ENCODE measurements around the gene ARNT2. TPM values are rescaled to one million over a fixed set of nuclear protein-coding genes. Genes with fewer than 3 reads are reported as not detected.

The ARNT2 gene
- total RNA-seq, 1 experiment from 2014 or later: 3.1 TPM

DNA sequence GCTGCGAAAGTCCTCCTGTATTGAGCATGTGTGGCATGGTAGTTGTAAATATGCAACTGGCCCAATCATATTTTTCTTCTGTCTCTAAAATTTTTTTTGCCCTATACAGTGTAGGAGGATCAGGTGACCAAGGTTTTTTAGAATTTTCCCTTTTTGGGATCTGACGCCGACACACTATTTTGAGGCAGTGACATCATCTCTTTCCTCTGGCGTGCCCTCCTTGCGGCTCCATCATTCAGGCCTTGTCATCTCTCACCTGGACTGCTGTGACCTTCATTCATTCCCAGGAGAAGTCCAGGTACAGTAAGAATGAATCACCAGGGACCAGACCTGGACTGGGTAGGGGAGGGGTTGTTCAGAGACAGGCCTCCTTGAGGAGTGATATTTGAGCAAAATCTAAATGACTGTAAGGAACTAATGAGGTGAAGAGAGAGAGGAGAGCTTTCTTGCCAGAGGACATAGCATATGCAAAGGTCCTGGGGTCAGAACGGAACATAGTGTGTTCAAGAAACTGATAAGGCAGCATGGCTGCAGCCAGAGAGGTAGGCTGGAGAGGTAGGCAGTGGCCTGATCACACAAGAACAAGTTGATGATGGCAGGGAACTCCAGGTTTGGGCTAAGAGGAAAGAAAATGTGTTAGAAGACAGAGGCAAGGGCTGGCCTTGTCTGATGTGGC, 38.7 kb downstream of the ARNT2 start:
- DNase-seq (ENCODE audit: low read depth): no peak

- no peak for DNase-seq (ENCODE audit: low read depth)
Observed at GRCh38 chr15:80444680-80445251, 40.6 kb downstream of the ARNT2 start.

GRCh38 chr15:80445300-80446041, 41.3 kb downstream of the ARNT2 start:
- no peak for DNase-seq (ENCODE audit: low read depth)

- DNase-seq (ENCODE audit: low read depth): no peak
Observed at GRCh38 chr15:80447077-80447476, 42.9 kb downstream of the ARNT2 start.

DNA sequence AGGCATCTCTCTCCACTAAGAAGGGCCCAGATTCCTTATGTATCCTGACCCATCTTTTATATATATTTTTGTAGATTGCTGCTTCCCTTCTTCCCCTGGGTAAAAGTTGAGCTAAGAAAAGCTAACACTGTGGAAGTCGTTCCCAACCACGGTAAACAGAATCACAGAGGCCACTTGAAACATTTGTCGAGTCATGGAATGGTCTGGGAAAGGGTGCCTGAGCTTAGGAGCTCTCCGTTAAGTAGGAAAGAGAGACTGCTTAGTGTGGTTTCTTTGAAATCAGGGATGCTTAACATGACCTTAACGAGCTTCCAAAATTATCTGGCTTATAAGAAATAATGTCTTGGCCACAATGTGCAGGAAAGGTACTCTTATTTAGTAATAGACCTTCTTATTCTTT, 45.6 kb downstream of the ARNT2 start:
- DNase-seq (ENCODE audit: low read depth): no peak

DNA sequence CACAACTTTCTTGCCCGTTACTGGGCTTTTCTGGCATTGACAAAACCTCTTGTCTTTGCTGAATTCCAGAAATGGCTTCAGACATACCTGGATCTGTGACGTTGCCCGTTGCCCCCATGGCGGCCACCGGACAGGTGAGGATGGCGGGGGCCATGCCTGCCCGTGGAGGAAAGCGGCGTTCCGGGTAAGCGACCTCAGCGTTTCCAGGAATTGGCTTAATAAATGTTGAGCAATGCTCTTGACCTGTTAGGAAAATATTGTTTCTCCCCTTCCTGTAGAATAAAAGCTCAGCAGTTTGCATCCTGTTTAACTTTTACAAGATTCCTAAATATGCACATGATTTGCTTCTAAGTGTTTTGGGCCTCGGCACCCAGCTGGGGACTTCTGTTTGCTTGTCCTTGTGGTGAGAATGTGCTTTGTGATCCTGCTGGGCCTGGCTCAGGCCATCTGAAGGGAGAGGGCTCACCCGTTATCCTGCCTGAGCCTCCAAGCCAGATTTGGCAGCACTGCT, 46.7 kb downstream of the ARNT2 start:
- DNase-seq (ENCODE audit: low read depth): no peak

DNA sequence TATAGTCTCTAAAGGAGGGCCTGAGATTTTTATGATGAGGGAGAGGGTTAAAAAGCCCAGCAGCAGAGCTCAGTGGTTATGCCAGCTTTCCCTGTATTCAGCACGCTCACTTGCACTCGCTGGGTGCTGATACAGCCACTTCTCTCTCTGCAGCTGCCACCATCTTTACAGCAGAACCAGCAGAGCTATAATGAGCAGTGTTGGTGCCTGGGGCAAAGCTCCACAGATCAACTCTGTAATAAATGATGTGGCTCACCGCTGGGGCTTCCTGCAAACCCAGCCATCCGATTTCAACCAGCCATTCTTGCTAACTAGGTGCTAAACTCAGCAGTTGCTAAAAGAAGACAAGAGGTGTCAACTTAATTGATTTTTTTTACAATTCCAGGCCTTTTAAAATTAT, 48.0 kb downstream of the ARNT2 start:
- DNase-seq (ENCODE audit: low read depth): no peak

GRCh38 chr15:80455051-80455648, 51.0 kb downstream of the ARNT2 start:
- DNase-seq (ENCODE audit: low read depth): peak; percentile 30

DNA sequence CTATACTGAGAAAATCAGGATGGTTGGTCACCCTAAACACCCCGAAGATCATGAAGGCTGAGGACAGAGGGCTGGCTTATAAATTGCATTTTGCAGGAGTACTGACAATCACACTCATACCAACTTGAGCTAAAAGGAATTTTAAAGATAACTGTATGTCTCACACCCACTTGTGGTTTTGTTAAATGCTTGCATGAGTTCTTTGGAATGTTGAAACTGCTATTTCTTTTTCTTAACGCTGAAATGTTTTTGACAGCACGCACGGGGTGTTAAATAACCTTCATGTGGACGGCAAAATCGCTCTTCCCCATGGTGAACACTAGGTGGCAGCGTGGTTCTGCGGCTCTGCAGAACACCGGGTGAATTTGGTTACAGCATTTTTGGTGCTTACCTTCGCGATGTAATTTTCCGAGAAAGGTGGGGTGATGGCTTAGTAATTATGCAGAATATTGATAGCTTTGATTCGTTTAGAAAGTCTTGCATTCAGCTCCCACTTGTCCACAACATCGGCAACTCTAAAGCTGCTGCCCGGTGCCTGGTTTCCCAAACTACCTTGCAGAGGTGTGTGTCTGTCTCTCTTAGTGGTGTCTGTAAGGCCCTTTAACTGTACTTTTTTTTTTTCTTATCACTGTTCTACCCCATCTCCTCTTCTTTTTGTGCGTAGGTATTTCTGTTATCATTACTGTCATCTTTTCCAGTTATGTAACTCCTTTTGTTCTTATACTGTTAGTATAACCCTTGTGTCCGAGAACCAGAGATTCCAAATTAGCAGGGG, 51.7 kb downstream of the ARNT2 start:
- peak; percentile 88 for DNase-seq (ENCODE audit: low read depth)

GRCh38 chr15:80456517-80457492, 52.6 kb downstream of the ARNT2 start:
- DNase-seq (ENCODE audit: low read depth): peak; percentile 40

- no peak for DNase-seq (ENCODE audit: low read depth)
Observed at GRCh38 chr15:80457896-80458295, 53.7 kb downstream of the ARNT2 start.

DNA sequence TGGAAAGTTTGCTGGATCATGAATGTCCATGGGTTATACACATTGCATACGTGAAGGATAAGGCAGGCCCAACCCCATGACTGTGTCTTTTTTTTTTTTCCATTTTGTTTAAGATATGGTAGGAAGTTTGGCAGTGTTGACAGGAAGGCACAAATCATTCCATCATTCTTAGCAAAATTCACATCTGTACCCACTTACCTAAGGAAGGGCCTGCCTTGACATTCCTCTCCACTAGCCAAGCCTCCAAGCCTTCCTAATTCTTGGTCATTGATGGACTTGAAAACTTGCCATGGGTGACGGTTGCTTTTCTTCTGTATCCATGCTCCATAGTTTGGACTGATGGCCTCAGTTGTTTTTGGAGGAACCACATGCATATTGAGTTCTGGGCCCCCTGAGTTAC, 54.4 kb downstream of the ARNT2 start:
- no peak for DNase-seq (ENCODE audit: low read depth)

DNA sequence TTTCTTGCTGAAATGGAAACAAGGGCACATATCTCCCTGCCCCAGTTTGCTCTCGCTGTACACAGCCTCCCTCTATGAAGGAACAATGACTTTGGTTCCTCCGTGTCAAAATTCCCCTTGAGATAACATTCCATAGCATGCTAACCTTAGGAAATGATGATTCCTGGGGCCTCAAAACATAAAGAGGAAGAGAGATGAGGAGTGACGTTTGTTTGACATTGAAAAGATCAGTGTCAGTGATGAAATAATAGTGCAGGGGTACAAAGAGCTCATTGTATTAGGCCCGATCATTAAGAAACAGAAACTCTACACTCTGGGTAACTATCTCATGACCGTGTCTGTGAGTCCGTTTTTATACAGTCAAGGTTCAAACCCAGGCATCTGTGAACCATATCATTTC, 55.2 kb downstream of the ARNT2 start:
- DNase-seq (ENCODE audit: low read depth): no peak

- no peak for DNase-seq (ENCODE audit: low read depth)
Observed at GRCh38 chr15:80459818-80460217, 55.6 kb downstream of the ARNT2 start.

DNA sequence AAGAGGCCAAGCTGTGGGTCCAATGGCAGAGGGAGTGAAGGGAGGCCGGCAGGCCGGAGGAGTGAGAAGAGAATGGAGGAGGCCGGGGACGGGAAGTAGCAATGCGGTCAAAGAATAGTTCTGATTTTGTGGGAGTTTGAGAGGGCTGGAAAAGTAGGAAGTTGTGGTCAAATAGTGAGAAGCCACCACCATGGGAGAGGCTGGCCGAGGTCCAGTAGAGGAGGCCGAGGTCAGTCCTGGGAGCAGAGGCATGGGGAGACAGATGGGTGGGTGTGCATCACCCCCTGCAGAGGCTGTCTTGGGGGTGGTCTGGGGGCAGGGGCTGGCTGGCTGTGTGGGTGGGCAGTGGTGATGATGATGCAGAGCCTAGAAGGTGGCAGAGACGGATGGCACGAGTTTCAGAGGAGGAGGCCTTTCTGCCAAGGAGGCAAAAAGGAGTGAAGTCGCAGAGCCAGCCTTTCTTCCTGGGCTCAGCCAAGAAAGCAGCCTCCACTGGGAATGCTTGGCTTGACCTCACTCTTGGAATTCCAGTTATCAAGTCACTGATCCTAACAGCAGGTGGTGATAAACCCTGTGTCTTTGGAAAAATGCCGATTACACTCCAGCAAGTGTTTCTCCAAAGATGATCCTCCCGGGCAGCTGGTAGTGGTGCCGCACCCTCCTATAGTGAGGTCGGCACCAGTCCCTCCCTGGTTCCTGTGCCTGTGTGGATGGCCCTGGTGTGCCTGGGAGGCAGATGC, 57.3 kb downstream of the ARNT2 start:
- DNase-seq (ENCODE audit: low read depth): peak; percentile 25

GRCh38 chr15:80462111-80462510, 57.9 kb downstream of the ARNT2 start:
- DNase-seq (ENCODE audit: low read depth): no peak

GRCh38 chr15:80462836-80463512, 58.8 kb downstream of the ARNT2 start:
- peak; percentile 68 for DNase-seq (ENCODE audit: low read depth)

GRCh38 chr15:80464951-80465625, 60.9 kb downstream of the ARNT2 start:
- no peak for DNase-seq (ENCODE audit: low read depth)

DNA sequence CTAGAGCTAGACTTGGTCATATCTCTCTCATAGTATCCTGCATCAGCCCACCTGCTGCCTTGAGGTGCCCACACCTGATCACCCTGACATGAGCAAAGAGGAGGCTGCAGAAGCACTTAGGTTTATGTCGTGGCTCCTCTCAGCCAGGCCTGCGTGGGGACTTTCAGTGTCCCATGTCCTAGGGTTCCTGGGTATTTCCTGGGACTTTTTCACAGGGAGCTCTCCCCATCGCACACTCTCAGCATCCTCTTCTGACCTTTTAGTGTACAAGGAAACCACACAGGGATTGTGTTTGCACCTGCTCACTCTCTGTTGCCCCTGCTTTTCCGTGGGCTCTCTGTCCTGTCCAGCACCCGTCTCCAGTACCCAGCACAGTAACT, 61.4 kb downstream of the ARNT2 start:
- DNase-seq (ENCODE audit: low read depth): no peak
